Activated naive CD4-positive, alpha-beta T cell treated with anti-CD3 and anti-CD28 coated beads, Interleukin-2, amount 10 ng/mL, durations not matched to agents 5 hours and 36 hours (primary cell): ENCODE data around the gene CITED2. TPM values are rescaled to one million over a fixed set of nuclear protein-coding genes. Genes with fewer than 3 reads are reported as not detected.

ENCODE experiments used
- total RNA-seq, 2 experiments: library from RNA; stranded (reverse); gene quantifications; one replicate each; pipeline ENCODE4 v1.2.3, GENCODE V29; 2021

CITED2 gene
- total RNA-seq = 10 to 100 TPM; 59.1 to 62.4 TPM

GRCh38 chr6:139374357-139375225 lies at the start of gene CITED2:
CITED2 (minus strand) TSS chr6:139374648; CDS start chr6:139373944, 704 bp downstream.

Other genes starting within 250 kb of the CITED2 start
- 10 to 100 TPM; 59.1 to 62.2 TPM for gene HECA, start 239.6 kb downstream of the CITED2 start, total RNA-seq
- gene TXLNB, start 82.7 kb downstream of the CITED2 start, total RNA-seq = under 1 TPM; 0.63 to 0.76 TPM